A673 (cell line): Measurements from ENCODE around the gene MARK1.

Experiments used
- CTCF ChIP-seq: fragments of 300-800, 200-600 bp; sonication (generic); conservative IDR thresholded peaks from 2 replicates; pipeline ENCODE4 v1.5.1; 2017; ENCODE audit warnings: low read depth, mild to moderate bottlenecking, antibody characterized with exemption, low read length, moderate library complexity, mixed read lengths
- EZH2 ChIP-seq: fragments of 200-600 bp; sonication (generic); IDR thresholded peaks from 2 replicates; pipeline ENCODE4 v1.6.1; 2017; ENCODE audit warnings: borderline replicate concordance, low read depth, mild to moderate bottlenecking, mixed read lengths, antibody characterized with exemption, low read length; ENCODE audit not compliant: poor library complexity, severe bottlenecking

GRCh38 chr1:220702733-220703270 lies 174.9 kb downstream of the MARK1 start:
- TF ChIP-seq CTCF: no peak
- no peak for TF ChIP-seq EZH2
